DND-41 (cell line): ENCODE results near the gene GOLGA3.
A peak's percentile ranks its signal among the peaks of the same experiment; 100 is the strongest.
"Not testable (repeated sequence)": the region's sequence is repeated elsewhere in the genome, so short reads cannot be mapped to it uniquely, and the experiment has no call there.

Source experiments
- ATAC-seq: fragments of 200-7000 bp; cut with Tn5 transposase; 3 replicates; pipeline ENCODE4 v1.9.1; 2021; ENCODE audit warnings: low read depth; ENCODE audit not compliant: insufficient read depth
- DNase-seq: peaks from one replicate; pipeline ENCODE4 v3.0.0-alpha.2; 2020
- H2AFZ ChIP-seq: 2 replicates; pipeline ENCODE4 v1.6.0; 2012; ENCODE audit warnings: low read depth, low read length
- H3K27ac ChIP-seq: 2 replicates; pipeline ENCODE4 v1.5.1; 2012; ENCODE audit warnings: low read length, inconsistent platforms
- H3K27me3 ChIP-seq: fragments of 200-600 bp; sonication (generic); 2 replicates; pipeline ENCODE4 v1.6.0; 2012; ENCODE audit warnings: low read length, mild to moderate bottlenecking, inconsistent platforms; ENCODE audit not compliant: insufficient read depth, poor library complexity
- H3K36me3 ChIP-seq: 2 replicates; pipeline ENCODE4 v1.5.1; 2012; ENCODE audit warnings: low read length, inconsistent platforms; ENCODE audit not compliant: insufficient read depth
- H3K4me1 ChIP-seq: 2 replicates; pipeline ENCODE4 v1.5.1; 2012; ENCODE audit warnings: mild to moderate bottlenecking, low read length; ENCODE audit not compliant: insufficient read depth
- H3K4me2 ChIP-seq: 2 replicates; pipeline ENCODE4 v1.6.0; 2012; ENCODE audit warnings: mild to moderate bottlenecking, moderate library complexity, low read length, inconsistent platforms; ENCODE audit not compliant: insufficient read depth
- H3K4me3 ChIP-seq, 2 experiments: fragments of 200-600 bp in 1 of 2; shearing (Covaris generic) in 1 of 2; 2 replicates each; pipeline ENCODE4 v1.5.1; 2012 to 2016; ENCODE audit warnings: inconsistent platforms in 2 of 2, low read length in 2 of 2, mild to moderate bottlenecking in 2 of 2, low read depth in 1 of 2, moderate library complexity in 1 of 2
- H3K79me2 ChIP-seq: 2 replicates; pipeline ENCODE4 v1.6.0; 2012; ENCODE audit warnings: low read length, inconsistent platforms; ENCODE audit not compliant: insufficient read depth
- H3K9ac ChIP-seq: 2 replicates; pipeline ENCODE4 v1.6.0; 2012; ENCODE audit warnings: low read depth, mild to moderate bottlenecking, inconsistent platforms, low read length, moderate library complexity
- H3K9me3 ChIP-seq: 2 replicates; pipeline ENCODE4 v1.5.1; 2012; ENCODE audit warnings: low read length, moderate library complexity, mild to moderate bottlenecking, inconsistent platforms; ENCODE audit not compliant: insufficient read depth, severe bottlenecking
- H4K20me1 ChIP-seq: 2 replicates; pipeline ENCODE4 v1.6.0; 2012; ENCODE audit warnings: low read length; ENCODE audit not compliant: insufficient read depth
- EZH2 ChIP-seq: IDR thresholded peaks from 3 replicates; pipeline ENCODE4 v1.6.1; 2012; ENCODE audit warnings: borderline replicate concordance, low read depth, mild to moderate bottlenecking, moderate library complexity, low read length, inconsistent platforms; ENCODE audit not compliant: severe bottlenecking
- TF ChIP-seq, protein P1 (sequence below): IDR thresholded peaks from 2 replicates; pipeline ENCODE4 v1.5.1; 2012; ENCODE audit warnings: borderline replicate concordance, low read length, moderate library complexity, mild to moderate bottlenecking; ENCODE audit not compliant: poor library complexity, severe bottlenecking; ENCODE audit errors: extremely low read depth

Gene GOLGA3

DNA sequence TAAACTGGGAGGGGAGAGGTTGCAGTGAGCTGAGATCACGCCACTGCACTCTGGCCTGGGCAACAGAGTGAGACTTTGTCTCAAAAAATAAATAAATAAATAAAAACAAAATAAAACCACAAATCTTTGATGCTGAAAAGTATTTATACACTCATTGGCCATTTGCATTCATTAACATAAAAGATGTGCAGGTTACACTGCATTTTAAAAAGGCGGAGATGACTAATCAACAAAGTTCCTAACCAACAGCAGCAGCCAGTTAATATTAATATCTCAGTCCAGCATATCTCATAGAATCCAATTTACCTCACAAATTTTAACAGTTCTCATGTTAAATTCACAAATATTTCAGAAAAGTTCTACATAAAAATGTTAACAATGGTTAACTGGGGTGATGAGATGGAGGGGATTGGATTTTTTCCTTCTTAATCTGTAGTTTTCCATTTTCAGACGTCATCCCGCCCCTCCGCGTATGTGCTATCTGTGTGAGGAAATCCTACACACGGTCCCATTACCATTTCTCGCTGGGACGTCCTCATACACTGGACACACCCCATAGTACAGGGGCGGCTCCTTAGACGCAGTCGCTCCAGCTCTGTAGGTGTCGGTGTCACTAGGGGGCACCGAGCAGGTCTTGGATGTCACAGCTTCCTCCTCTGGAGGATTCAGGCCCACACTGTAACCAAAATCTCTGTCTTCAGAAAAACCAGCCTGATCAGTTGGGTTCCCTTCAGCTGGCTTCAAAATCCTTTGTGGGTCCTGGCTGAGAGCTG, 74.3 kb downstream of the GOLGA3 start:
- ATAC-seq (peak; percentile 54; the same call in 1 of the 3 replicates), DNase-seq (no peak)
- Histone ChIP-seq H3K27me3 (no peaks in the 10 kb centered on the region), H3K79me2 (peaks cover 88% of the 10 kb centered on the region), H3K4me2 (no peak overlapping the region), H3K9ac (no peak overlapping the region), H3K4me1 (peaks cover 4% of the 10 kb centered on the region; the same call in 1 of the 2 replicates), H3K27ac (no peak overlapping the region), H4K20me1 (peaks cover 55% of the 10 kb centered on the region), H3K9me3 (no peaks in the 10 kb centered on the region), H3K36me3 (peaks cover 90% of the 10 kb centered on the region), H2AFZ (no peak overlapping the region), H3K4me3 (no peak overlapping the region)
- TF ChIP-seq EZH2, result no peak
- TF ChIP-seq, protein P1, sequence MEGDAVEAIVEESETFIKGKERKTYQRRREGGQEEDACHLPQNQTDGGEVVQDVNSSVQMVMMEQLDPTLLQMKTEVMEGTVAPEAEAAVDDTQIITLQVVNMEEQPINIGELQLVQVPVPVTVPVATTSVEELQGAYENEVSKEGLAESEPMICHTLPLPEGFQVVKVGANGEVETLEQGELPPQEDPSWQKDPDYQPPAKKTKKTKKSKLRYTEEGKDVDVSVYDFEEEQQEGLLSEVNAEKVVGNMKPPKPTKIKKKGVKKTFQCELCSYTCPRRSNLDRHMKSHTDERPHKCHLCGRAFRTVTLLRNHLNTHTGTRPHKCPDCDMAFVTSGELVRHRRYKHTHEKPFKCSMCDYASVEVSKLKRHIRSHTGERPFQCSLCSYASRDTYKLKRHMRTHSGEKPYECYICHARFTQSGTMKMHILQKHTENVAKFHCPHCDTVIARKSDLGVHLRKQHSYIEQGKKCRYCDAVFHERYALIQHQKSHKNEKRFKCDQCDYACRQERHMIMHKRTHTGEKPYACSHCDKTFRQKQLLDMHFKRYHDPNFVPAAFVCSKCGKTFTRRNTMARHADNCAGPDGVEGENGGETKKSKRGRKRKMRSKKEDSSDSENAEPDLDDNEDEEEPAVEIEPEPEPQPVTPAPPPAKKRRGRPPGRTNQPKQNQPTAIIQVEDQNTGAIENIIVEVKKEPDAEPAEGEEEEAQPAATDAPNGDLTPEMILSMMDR, result no peak

DNA sequence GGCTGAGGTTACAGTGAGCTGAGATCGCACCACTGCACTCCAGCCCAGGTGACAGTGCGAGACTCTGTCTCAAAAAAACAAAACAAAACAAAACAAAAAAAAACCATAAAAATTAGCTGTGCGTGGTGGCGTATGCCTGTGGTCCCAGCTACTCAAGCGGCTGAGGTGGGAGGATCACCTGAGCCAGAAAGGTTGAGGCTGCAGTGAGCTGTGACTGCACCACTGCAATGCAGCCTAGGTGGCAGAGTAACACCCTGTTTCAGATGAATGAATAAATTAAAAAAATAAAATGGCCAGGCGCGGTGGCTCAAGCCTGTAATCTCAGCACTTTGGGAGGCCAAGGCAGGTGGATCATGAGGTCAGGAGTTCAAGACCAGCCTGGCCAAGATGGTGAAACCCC, 75.0 kb downstream of the GOLGA3 start:
- not testable (repeated sequence) for ATAC-seq, H3K9ac ChIP-seq, H3K4me2 ChIP-seq, H3K27me3 ChIP-seq, H3K9me3 ChIP-seq, H2AFZ ChIP-seq, H3K4me3 ChIP-seq, H3K27ac ChIP-seq, H3K4me1 ChIP-seq, DNase-seq
- Histone ChIP-seq H3K36me3 (peaks cover 90% of the 10 kb centered on the region), H3K79me2 (peaks cover 82% of the 10 kb centered on the region), H4K20me1 (peaks cover 50% of the 10 kb centered on the region)

DNA sequence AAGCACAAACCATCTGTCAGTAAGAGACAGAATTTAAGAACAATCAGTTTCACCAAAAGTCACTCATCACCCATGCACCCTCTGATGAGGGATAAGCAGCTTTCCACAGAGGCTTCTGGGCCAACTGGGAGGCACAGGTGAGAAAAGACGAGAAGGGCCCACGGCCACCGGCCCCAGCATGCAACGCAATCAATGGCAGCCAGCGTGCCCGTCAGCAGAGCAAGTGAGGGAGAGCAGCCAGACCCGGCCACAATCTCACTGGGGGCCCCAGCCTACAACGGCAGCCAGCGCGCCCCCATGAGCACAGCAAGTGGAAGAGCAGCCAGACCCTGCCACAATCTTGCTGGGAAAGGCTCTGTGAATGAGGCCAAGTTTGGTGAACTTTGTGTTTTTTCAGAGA, 80.3 kb downstream of the GOLGA3 start:
- no peaks in the 10 kb centered on the region for H3K27me3 ChIP-seq
- DNase-seq, result no peak
- H3K9me3 ChIP-seq, result no peaks in the 10 kb centered on the region
- no peak for ATAC-seq
- H2AFZ ChIP-seq, result no peak overlapping the region
- H3K4me3 ChIP-seq, result no peak overlapping the region
- no peak overlapping the region for H3K9ac ChIP-seq
- peaks cover 95% of the 10 kb centered on the region for H3K36me3 ChIP-seq
- H3K4me1 ChIP-seq, result no peaks in the 10 kb centered on the region
- H3K79me2 ChIP-seq, result peaks cover 72% of the 10 kb centered on the region
- no peak overlapping the region for H3K27ac ChIP-seq
- TF ChIP-seq, protein P1, result no peak
- TF ChIP-seq EZH2, result no peak
- H3K4me2 ChIP-seq, result no peak overlapping the region
- H4K20me1 ChIP-seq, result peaks cover 42% of the 10 kb centered on the region

DNA sequence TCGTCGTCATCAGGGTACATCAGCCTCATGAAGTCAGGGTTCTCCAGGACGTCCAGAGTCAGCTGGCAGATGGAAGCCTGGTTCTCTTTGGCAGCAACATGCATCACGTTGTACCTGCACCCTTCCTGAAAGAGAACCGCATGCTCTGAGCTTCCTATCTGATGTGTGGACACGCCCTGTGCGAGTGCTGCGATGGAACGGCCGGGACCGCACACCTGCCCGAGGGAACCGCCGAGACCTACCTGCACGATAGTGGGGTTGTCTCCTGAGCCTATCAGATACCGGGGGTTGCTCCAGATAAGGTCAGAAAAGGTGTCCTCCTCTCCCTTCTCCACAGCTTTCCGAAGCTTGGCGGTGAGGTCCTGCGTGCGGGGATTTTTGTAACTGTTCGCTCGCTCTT, 80.8 kb downstream of the GOLGA3 start:
- Histone ChIP-seq H3K79me2 (peaks cover 71% of the 10 kb centered on the region), H3K27ac (no peak overlapping the region), H3K4me2 (no peak overlapping the region), H3K36me3 (peaks cover 95% of the 10 kb centered on the region), H3K9ac (no peak overlapping the region), H3K4me3 (no peak overlapping the region), H2AFZ (no peak overlapping the region), H3K27me3 (no peaks in the 10 kb centered on the region), H3K4me1 (no peaks in the 10 kb centered on the region), H4K20me1 (peaks cover 39% of the 10 kb centered on the region), H3K9me3 (no peaks in the 10 kb centered on the region)
- TF ChIP-seq EZH2, result no peak
- TF ChIP-seq, protein P1, result no peak
- ATAC-seq (no peak), DNase-seq (no peak)
